Effector CD8-positive, alpha-beta T cell (primary cell): ENCODE measurements around the gene TAS2R30.

Experiments used
- DNase-seq: peaks from one replicate; lab custom pipeline; 2025; lab: John Stamatoyannopoulos, UW
- total RNA-seq, 4 experiments: gene quantifications; one replicate each; lab custom pipeline; 2026; lab: John Stamatoyannopoulos, UW

Gene TAS2R30
- total RNA-seq = 0.88 to 3.3 (median 2.4) reads per million in 4 experiments

- DNase-seq = no peak
Observed at GRCh38 chr12:11134305-11134704, at the start of gene TAS2R30. TAS2R30 (minus strand) TSS chr12:11134644; CDS start chr12:11134244, 400 bp downstream.

DNA sequence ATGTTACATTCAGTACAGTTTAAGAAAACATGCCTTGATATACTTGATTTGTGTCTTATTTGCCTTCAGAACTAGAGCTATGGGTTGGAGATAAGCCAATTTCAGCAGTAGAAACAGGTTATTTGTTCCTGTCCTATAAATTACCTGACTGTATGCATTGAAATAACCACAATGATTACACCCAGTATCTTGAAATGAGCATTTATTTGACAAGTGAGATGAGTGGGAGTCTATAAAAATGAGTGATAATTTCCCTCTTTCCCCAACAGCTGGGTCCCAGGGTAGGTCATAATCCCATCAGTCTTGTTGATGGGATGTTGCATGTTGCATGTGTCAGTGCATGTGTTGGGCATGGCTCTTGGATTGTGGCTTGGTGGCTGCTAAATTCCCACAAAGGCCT, 48.6 kb upstream of the TAS2R30 start:
- DNase-seq = no peak

GRCh38 chr12:11182529-11182928, 48.1 kb upstream of the TAS2R30 start:
- no peak for DNase-seq

DNA sequence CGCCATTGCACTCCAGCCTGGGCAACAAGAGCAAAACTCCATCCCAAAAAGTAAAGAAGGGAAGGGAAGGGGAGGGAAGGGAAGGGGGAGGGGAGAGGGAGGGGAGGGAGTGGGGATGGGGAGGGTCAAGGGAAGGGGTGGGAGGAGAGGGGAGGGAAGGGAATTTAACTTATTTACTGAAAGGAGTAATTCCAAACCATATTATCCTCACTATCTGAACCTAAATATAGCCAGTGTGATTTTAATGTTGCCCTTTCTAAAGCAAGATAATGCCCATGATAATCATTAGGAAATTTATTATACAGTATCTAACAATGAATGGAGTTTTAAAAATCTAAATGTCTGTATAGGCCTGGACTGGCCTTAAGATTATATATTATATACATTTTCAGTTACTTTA, 43.8 kb upstream of the TAS2R30 start:
- DNase-seq = no peak

GRCh38 chr12:11174022-11174421, 39.6 kb upstream of the TAS2R30 start:
- no peak for DNase-seq

DNA sequence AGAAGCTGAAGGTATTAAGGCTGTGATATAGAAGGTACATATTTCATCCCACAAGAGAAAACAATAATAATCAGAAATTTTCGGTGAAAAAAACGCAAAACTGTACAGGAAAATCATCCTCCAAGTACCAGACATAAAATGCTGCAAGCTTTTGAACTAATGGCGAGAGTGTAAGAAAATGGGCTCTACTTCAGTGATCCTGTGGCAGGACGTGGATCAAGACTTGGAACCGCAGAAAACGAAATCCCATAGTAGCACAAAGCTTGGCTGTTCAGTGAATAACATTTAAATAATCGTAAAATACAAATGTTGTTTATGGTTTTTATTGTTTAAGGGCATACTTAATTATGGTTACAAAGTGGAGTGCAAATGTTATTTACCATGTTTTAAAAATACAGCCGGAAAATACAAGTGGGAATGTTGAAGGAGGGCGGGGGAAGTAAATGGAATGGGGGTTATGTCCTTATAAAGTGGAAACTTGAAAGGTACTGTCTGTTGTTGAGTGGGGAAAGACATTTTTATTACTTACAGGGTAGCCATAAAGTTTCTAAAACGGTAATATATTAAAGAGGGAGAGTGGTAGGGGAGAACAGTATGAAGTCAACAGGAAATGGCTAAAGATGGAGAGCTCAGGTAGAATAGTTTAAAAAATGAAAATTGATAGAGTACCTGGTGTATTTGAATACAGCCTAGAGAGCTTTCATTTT, 37.7 kb upstream of the TAS2R30 start:
- DNase-seq = no peak

- DNase-seq = peak; percentile 75
Observed at GRCh38 chr12:11171145-11171968, 36.9 kb upstream of the TAS2R30 start, which contains the start of gene SMIM10L1. SMIM10L1 (plus strand) TSS chr12:11171194; CDS start chr12:11171357, 163 bp downstream.

DNA sequence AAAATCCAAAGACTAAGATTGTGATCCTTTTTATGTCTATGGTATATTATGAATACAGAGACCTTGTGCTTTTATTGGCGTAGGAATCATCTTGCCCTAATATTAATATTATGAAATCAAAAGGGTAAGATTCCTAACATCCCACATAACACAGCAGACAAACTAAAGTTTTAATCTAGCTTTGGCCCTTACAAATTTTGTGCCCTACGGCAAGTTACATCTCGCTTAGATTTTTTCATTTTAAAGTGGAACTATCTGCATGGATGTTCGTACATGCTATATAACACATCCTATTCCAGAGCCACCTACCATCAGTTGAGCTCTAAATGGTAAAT, 36.3 kb upstream of the TAS2R30 start:
- DNase-seq = no peak

DNA sequence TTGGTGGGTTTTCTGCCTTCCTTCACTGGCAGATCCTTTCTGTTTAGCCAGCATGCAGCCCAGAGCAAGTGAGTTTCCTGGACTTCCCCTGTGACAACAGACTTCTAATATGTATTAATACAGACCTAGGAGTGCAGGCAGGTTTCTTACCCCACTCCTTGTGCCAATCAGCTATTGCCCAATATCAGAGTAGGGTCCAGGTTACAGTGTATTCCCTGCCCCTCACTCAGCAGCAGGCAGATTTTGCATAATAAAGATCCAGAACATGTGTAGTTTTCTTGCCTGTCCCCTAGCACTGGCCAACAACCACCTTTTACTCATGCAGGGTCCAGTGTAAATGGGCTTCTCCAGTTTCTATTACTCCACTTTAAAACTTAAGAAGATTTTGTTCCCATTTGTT, 31.9 kb upstream of the TAS2R30 start:
- no peak for DNase-seq

DNA sequence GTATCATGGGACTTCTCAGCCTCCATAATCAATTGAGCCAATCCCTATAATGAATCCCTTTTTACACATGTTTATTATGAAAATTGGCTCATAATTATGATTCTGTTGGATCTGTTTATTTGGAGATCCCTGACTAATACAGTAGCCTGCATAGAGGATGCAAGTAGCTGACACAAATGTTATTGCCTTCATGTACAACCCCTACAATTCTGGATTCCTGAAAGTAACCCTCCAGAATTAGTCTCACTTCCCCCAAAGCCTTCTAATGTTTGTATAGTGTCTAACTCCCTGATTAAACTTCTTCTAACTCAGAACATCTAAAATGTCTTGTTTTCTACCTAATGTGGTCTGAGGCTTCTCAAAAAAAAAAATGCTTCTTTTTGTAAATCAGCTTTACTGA, 29.9 kb upstream of the TAS2R30 start:
- DNase-seq = no peak

DNA sequence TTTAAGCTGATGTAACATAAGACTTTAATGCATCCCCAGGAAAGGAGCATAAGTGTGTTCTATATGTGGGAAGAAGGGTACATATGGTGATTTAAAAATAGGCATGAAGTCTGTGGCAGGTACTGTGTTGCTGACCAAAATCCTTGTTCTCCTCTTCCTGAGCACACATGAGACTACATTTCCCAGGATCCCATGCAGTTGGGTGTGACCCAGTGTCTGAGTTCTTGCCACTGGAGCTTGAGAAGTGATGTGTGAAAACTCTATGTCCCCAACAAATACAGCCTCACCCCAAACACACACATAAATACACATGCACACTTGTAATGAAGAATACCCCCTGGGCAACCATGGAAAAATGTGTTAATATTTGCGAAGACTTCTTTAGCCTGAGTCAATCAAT, 28.1 kb upstream of the TAS2R30 start:
- no peak for DNase-seq

- DNase-seq = no peak
Observed at GRCh38 chr12:11158885-11159444, 24.5 kb upstream of the TAS2R30 start.

- DNase-seq = no peak
Observed at GRCh38 chr12:11154400-11154925, 20.0 kb upstream of the TAS2R30 start.

DNA sequence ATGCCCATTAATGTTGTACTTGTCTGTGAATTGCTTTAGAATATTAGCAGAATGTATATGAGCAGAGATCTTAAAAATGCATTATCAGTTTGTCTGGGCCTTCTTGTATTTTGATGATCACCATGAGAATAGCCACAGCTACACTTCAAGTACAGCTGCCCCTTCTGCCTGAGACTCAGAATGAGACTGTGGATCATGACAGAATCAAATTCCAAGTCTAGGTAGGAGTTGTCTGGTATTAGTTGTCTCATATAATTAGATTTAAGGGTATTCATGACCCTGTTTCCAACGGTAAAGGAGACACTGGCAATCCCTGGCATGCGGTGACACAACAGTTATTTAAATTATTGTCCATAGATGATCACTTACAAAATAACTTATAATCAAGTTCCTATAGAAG, 18.3 kb upstream of the TAS2R30 start:
- no peak for DNase-seq

DNA sequence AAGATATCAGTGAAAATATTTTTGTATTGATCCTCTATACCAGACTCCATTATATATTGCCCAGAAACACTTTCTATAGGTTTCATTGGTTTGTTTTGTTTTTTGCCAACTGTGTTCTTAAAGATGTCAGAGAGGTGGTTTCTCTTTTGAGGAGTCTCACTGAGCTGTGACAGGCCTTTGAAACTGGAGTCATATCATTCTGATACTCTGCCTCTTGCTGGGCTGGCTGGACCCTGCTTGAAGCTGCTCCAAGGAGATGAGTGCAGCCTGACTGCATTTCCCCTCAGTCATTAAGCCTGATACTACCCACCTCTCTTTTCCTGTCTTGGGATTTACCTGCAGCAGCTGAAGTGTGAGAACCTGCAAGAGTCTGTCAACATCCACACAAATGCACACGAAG, 16.4 kb upstream of the TAS2R30 start:
- DNase-seq = no peak

- DNase-seq = no peak
Observed at GRCh38 chr12:11147420-11147819, 13.0 kb upstream of the TAS2R30 start.

DNA sequence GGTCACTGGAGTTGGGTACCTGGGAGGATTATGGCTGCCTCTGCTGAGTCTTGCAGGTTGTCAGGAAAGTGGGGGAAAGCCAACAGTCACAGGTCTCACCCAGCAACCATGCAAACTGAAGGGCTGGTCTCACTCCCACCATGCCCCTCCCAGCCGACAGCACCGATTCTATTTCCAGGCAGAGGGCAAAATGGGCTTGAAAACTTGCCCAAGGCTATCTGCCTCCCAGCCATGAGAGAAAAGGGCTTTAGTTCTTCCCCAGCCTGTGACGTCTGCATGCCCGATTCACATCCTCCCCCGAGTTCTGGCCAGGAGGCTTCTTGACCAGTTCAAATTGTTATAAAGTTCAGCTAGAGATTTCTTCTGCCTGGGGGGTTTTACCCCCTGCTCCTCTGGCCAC, 9.9 kb upstream of the TAS2R30 start:
- no peak for DNase-seq

- no peak for DNase-seq
Observed at GRCh38 chr12:11143352-11143751, 8.9 kb upstream of the TAS2R30 start.

DNA sequence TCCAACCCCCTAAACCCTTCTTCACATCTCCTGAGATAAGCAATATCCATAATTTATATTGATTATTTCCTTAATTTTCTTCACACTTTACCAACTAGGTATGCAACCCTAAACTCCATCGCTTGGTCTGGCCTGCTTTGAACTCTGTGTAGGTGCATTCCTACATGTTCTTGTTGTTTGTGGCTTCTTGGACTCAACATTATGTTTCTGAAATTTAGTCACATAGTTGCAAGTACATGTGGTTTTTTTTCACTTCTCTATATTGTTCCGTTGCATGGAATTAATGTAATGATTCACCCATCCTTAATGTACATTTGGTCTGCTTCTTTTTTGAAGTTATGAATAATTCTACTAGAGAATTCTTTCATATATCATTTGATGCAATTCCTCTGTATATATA, 1.6 kb upstream of the TAS2R30 start:
- no peak for DNase-seq

GRCh38 chr12:11133816-11134215, 628 bp downstream of the TAS2R30 start:
- no peak for DNase-seq

DNA sequence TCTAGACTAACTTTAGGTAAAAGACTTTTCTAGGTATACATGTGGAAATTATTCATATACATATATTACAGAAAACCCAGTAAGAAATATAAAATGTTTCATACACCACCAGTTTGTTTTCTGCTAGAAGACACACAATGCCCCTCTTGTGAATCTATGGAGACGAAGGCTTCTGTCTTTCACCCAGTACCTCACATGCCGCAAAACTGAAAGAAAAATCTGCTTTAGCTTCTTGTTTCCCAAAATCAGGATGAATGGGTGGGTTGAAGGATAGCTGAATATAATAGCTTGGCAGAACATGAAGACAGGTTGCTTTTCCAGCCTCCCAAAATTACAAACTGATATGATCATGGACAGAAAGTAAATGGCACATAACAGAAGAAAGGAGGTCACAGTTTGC, 1.3 kb downstream of the TAS2R30 start:
- no peak for DNase-seq

DNA sequence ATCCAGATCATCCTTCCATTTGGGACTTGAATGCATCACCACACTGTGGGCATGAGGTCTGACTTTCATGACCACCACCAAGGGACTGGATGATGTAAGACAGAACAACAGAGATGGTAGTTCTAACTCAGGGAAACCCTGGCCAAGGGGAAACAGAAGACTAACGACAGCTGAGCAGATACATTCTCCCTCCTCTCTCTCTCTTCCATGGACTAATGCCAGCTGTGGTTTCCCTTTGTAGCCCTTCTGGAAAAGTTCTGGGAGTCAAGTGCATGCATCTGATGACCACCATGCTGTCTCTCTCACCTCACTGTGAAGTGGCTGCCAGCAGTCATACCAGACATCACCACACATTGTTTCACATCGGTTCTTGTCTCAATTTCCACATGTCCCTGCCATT, 3.4 kb downstream of the TAS2R30 start:
- DNase-seq = no peak

GRCh38 chr12:11130382-11130781, 4.1 kb downstream of the TAS2R30 start:
- no peak for DNase-seq
